NCI-H524 (cell line): ENCODE measurements around the gene S100A11.

Experiments
- DNase-seq, 2 experiments: peaks; one replicate each; lab custom pipeline; 2025; lab: John Stamatoyannopoulos, UW

The S100A11 gene

GRCh38 chr1:152039461-152039860, 2.7 kb upstream of the S100A11 start:
- DNase-seq = no peak

- DNase-seq = no peak
These were observed 2.1 kb upstream of the S100A11 start for GRCh38 chr1:152038871-152039270.

GRCh38 chr1:152035539-152036266, 1.1 kb downstream of the S100A11 start:
- no peak for DNase-seq

- peak in 1 of 2 experiments; percentile 10 for DNase-seq
These were observed 1.9 kb downstream of the S100A11 start for GRCh38 chr1:152034654-152035538.

- no peak for DNase-seq
These were observed 2.5 kb downstream of the S100A11 start for GRCh38 chr1:152034324-152034653.

GRCh38 chr1:152029929-152030211, 6.9 kb downstream of the S100A11 start:
- DNase-seq = no peak

- no peak for DNase-seq
These were observed 7.5 kb downstream of the S100A11 start for GRCh38 chr1:152029144-152029928.

- no peak for DNase-seq
These were observed 9.9 kb downstream of the S100A11 start for GRCh38 chr1:152026895-152027294.

- DNase-seq = no peak
These were observed 12.6 kb downstream of the S100A11 start for GRCh38 chr1:152024223-152024622.

GRCh38 chr1:152023221-152023620, 13.6 kb downstream of the S100A11 start:
- no peak for DNase-seq

GRCh38 chr1:152022474-152022873, 14.3 kb downstream of the S100A11 start:
- no peak for DNase-seq

- no peak for DNase-seq
These were observed 15.2 kb downstream of the S100A11 start for GRCh38 chr1:152021569-152021968.

GRCh38 chr1:152020849-152021248, 16.0 kb downstream of the S100A11 start:
- DNase-seq = no peak

GRCh38 chr1:152018537-152018936, 18.3 kb downstream of the S100A11 start:
- DNase-seq = no peak

GRCh38 chr1:152015766-152016165, 21.0 kb downstream of the S100A11 start:
- DNase-seq = no peak

GRCh38 chr1:152014943-152015342, 21.9 kb downstream of the S100A11 start:
- no peak for DNase-seq

- no peak for DNase-seq
These were observed 23.1 kb downstream of the S100A11 start for GRCh38 chr1:152013664-152014237.

- DNase-seq = no peak
These were observed 27.1 kb downstream of the S100A11 start for GRCh38 chr1:152009691-152010090.

- DNase-seq = no peak
These were observed 29.8 kb downstream of the S100A11 start for GRCh38 chr1:152007047-152007446.

GRCh38 chr1:152005360-152005912, 31.4 kb downstream of the S100A11 start:
- no peak for DNase-seq

GRCh38 chr1:152003846-152004442, 32.9 kb downstream of the S100A11 start:
- no peak for DNase-seq

- DNase-seq = no peak
These were observed 33.8 kb downstream of the S100A11 start for GRCh38 chr1:152002960-152003359.
